Activated CD8-positive, alpha-beta memory T cell treated with anti-CD3 and anti-CD28 coated beads, Interleukin-2, amount 50 U/mL, for 4 hours (primary cell): ENCODE data around the gene SERPINE3.

Source experiments
- DNase-seq: peaks from one replicate; pipeline ENCODE4 v3.0.0-alpha.2; 2020

The SERPINE3 gene

DNA sequence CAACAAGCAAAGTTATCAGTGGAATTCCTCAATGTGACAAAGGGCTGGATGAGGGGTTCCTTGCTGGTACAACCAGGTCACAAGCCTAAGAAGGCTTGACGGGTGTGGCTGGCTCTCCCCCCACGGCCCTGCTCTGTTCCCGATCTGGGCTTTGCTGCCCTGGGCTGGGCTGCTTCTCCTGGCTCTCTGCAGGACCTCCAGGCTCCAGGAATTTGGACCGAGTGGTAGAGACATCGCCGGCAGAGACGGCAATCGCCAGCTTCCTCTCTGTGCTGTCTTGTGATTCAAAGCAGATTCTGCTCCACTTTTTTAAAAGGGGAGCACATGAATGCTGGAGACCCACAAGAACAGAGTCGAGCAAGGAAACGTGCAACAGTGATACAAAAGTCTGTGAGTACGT, at the start of gene SERPINE3:
Gene SERPINE3, plus strand, starts transcription at position 338 of the 400 bp plus-strand sequence. CDS start 1,401 bp downstream, outside the sequence.
- DNase-seq, result no peak

DNA sequence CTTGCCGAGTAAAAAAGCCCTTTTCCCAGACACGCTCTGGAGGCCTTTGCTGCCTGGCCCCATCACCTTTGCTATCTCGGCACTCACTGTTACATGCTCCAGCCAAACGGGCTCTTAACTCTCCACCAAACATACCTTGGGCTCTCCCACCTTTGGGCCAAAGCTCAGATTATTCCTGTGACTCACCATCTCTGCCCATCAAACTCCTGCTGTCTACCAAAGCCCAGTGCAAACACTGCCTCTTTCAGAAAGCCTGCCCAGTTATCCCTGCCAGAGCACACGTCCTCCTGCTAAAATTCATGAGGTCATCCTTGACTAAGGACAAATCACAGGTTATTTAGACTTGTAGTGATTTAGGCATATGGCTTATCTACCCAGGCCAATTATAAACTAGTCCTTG, 48.1 kb upstream of the SERPINE3 start:
- no peak for DNase-seq

DNA sequence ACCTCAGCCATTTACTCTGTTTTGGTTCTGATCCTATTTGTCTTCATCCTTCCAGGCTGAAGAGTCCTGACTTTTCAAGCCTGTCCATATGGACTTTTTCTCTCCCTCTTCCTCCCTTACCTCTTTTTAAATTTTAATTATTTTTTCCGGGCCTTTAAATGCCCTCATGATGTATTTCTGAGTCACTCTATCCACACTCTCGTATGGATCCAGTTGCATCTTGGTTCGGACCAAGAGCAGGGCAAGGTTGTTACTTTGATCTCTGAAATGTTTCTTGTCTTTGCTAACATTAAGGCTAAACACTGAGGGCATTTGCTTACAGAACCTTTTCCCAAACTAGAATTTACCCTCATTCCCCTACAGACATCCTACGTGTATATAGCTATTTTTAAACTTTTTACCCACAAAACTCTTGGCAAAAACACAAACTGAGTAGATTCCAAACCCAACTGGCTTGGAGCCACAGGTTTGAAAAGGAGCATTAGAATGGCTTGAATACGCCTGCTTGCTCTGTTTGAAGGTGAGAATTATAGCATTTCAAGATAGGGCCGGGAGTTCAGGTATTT, 47.4 kb upstream of the SERPINE3 start:
- no peak for DNase-seq

DNA sequence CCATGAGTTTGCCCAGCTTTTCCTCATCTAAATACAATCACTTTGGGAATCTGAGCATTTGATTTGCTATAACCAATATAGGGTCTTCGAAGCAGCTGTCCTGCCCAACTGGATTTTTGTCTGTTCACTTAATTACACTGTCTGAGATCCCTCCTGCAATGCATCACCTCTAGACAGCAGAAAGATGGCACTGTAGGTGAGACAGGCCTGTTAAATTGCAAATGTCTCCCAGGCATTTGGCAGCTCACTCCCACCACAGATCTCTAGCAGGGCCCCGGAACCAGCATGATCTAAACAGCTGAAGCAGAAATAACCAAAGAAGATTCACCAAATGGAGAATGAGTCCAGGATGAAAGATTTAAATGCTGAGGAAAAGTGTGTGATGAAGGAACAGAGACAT, 41.9 kb upstream of the SERPINE3 start:
- no peak for DNase-seq

GRCh38 chr13:51298812-51299211, 40.7 kb upstream of the SERPINE3 start:
- DNase-seq, result no peak

DNA sequence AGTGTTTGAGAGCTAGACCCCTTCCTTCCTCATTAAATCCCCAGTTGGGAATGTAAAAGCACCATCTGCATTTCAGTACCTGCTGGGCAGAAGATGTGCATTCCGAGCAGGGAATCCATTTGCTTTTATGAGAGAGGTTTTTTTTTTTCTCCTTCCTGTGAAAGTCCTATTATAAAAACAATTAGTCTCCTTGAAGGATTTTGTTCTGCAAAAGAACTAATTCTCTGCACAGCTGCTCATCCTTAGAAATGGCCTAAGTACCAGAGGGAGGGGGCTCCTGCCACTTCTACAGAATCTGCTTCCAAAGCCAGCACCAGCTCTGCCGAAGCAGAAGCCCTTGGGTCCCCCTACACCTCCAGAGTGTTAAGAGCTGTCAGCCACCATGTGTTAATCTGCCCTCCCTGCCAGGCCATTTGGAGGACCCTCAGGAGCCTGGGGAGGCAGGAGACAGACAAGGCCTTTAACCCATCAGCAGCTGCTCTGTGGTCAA, 36.4 kb upstream of the SERPINE3 start:
- no peak for DNase-seq

DNA sequence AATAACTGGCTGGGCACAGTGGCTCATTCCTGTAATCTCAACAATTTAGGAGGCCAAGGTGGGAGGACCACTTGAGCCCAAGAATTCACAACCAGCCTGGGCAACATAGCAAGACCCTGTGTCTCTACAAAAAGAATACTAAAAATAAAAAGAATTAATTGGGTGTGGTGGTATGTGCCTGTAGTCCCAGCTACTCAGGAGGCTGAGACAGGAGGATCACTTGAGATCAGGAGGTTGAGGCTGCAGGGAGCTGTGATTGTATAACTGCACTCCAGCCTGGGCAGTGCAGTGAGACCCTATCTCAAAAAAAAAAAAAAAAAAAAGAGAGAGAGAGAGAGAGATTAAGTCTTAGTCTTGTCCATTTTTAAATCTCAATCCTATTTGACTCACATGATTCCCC, 35.6 kb upstream of the SERPINE3 start:
- no peak for DNase-seq

DNA sequence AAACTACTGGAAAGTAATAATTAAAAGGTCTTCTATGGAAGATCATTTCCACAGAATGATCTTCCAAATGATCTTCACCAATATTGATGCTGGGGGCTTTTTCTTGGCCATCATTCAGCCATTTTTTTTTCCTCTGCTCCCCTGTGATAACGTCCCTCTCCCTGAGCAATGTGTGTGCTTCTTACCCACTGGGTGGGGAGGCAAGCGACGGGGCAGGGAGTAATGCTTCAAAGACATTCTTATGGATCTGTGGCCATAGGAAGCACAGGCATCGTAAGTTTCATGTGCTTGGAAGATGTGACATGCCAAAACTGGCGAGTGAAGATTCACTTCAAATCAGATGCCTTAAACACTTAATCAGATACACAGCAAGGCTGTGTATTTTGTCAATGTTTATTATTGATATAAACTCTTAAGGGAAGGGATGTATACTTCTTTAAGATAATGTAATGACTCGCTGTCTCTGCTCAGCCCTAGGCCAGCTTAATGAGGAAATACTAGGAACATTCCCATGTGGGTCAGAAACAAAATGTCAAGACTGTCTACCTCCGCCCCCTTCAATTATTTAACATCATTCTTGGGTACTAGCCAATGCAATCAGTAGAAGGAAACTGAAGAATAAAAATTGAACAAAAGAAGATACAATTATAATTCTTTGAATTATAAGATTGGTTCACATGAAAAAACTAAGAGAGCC, 34.1 kb upstream of the SERPINE3 start:
- DNase-seq, result no peak

DNA sequence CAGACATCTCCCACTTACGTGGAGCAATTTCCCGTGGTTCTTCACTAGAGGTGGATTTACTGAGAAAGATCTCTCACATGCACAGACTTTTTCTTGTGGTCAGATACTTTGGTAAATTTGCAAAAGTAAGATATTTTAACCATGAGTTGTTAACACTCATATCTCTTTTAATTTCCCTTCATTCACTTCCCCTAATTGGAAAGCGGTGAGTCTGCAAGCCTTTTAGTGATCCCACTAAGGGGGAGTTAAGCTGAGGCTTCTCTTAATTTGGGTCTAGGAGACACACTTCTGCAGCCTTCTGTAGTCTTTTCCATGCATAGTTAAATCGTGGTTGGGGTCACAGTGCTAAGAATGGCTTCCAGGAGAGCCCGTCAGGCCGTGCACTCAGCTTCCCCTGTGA, 30.7 kb upstream of the SERPINE3 start:
- DNase-seq, result no peak

DNA sequence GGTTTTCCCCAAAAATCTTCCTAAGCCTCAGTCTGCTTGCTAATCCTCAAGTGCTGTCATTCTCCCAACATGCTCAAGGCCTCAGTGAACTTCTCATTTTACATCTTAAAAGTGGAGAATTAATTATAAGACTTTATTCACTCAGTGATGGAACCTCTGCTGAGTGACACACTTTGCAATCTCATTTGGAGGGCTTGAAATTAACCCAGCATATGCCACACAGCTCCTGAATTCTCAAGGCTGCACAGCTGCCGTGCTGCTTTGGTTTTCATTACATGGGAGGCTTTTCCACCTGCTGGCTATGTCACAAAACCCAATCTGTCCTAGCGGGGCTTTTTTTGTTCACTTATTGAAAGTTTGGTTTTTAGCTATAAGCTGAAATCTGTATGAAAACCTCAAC, 28.3 kb upstream of the SERPINE3 start:
- DNase-seq, result no peak

GRCh38 chr13:51311957-51312520, 27.5 kb upstream of the SERPINE3 start:
- no peak for DNase-seq

DNA sequence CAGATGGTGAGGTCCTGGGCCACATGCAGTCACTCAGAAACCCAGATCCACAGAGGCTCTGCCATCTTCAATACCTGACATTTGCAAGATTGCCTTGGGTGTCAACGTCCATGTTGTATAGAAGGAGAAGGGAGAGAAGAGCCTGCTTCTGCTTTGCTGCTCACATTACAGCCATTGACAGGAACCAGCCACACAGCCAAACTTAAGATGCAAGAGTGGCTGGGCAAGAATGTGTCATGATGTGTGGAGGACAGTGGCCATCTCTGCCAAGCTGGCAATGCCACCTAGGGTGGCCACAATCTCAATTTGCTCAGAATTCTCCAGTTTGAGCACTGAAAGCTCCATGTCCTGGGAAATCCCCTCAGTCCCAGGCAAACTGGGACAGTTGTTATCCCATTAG, 25.9 kb upstream of the SERPINE3 start:
- DNase-seq, result no peak

DNA sequence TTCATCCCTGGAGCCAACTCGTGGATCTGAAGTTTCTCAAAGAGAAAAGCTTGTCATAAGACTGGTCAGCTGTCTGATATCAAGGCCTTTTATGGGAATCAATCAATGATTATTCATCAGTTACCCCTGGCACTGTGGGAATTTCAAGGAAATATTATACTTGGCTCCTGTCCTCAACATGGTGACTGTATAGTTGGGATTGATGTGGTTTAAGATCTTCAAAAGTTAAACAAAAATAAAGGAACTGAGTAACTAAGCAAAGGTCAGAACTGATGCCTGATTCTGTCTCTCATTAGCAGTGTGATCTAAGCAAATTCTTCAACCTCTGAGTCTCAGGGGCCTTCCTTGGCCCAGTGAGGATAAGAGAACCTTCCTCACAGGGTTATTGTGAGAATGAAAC, 22.2 kb upstream of the SERPINE3 start:
- no peak for DNase-seq

- DNase-seq, result no peak
Measured at GRCh38 chr13:51318015-51318414, 21.5 kb upstream of the SERPINE3 start.

DNA sequence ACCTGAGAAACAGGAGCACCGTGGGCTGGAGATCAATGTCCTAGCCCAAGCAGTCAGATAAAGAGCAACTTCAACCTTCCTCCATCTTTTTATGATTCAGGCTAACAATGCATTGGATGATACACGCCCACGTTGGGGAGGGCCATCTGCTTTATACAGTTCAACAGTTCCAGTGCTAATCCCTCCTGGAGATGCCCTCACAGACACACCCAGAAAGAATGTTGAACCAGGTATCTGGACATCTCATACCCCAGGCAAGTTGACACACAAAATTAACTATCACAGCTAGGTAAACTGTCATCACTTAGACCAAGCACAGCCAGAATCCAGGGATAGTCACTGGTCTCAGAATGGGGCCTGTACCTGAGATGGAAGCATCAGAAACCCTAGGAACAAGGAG, 20.6 kb upstream of the SERPINE3 start:
- DNase-seq, result no peak

- DNase-seq, result no peak
Measured at GRCh38 chr13:51321836-51322235, 17.7 kb upstream of the SERPINE3 start.

DNA sequence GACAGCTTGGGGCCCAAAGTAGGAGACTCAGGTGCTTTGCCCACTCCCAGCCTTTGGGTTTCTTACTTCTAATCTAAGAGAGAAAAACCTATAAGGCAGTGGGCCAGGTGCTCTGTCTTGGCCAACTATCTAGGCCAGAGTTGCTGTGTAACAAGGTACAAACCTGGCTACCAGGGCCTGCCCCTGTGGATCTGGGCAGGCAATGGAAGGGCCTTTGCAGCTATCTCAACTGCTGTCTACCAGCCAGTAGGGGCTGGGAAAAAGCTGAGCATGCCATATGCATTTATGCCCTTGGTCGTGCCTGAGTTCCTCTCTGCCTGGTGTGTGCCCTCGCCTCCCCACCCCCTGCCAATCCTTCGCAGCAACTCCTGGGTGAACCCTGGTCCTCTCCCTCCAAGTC, 16.7 kb upstream of the SERPINE3 start:
- no peak for DNase-seq

GRCh38 chr13:51323824-51324511, 15.5 kb upstream of the SERPINE3 start:
- no peak for DNase-seq

- DNase-seq, result no peak
Measured at GRCh38 chr13:51324714-51325420, 14.6 kb upstream of the SERPINE3 start.

GRCh38 chr13:51325837-51326236, 13.7 kb upstream of the SERPINE3 start:
- DNase-seq, result no peak

- no peak for DNase-seq
Measured at GRCh38 chr13:51326777-51327176, 12.7 kb upstream of the SERPINE3 start.

DNA sequence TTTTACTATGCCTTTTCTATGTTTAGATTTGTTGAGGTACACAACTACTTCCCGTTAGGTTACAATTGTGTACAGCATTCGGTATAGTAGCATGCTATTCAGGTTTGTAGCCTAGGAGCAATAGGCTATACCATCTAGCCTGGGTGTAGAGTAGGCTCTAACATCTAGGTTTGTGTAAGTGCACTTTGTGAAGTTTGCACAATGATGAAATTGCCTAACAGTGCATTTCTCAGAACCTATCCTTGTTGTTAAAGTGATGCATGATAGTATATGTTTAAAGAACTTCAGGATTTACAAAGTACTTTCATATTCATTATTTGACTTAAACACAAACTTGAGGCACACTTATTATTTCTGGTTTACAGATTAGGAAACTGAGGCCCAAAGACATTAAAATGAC, 11.5 kb upstream of the SERPINE3 start:
- no peak for DNase-seq

- DNase-seq, result no peak
Measured at GRCh38 chr13:51328488-51328887, 11.0 kb upstream of the SERPINE3 start.
